Hepatocyte (in vitro differentiated cells): ENCODE data around the gene LRTM1.

Experiments used
- EZH2 ChIP-seq: fragments of 200-600 bp; sonication (generic); IDR thresholded peaks from 2 replicates; pipeline ENCODE4 v1.6.1; 2016; ENCODE audit warnings: antibody characterized with exemption, mild to moderate bottlenecking, borderline replicate concordance
- TF ChIP-seq, protein P1 (sequence below): fragments of 200-600 bp; sonication (generic); IDR thresholded peaks from 2 replicates; pipeline ENCODE4 v1.5.1; 2016; ENCODE audit warnings: antibody characterized with exemption, mild to moderate bottlenecking; ENCODE audit not compliant: poor library complexity

DNA sequence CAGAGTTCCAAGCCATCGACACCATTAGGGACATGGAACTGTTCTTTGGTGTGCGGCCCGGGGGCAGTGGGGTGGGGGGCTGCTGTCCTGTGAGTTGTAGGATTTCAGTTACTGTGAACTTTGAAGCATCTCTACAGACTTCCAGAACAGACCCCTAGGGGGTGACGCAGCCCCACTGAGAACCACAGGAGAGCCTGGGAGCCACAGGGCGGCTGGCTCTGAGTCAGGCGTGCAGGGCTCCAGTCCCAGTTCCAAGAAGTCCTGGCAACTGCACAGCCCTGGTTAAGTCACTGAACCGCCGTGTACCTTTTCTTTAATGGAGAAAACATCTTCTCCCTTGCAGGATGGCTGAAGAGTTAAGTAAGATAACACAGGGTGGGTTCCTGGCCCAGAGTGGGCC lies 23.5 kb upstream of the LRTM1 start:
- TF ChIP-seq, protein P1, sequence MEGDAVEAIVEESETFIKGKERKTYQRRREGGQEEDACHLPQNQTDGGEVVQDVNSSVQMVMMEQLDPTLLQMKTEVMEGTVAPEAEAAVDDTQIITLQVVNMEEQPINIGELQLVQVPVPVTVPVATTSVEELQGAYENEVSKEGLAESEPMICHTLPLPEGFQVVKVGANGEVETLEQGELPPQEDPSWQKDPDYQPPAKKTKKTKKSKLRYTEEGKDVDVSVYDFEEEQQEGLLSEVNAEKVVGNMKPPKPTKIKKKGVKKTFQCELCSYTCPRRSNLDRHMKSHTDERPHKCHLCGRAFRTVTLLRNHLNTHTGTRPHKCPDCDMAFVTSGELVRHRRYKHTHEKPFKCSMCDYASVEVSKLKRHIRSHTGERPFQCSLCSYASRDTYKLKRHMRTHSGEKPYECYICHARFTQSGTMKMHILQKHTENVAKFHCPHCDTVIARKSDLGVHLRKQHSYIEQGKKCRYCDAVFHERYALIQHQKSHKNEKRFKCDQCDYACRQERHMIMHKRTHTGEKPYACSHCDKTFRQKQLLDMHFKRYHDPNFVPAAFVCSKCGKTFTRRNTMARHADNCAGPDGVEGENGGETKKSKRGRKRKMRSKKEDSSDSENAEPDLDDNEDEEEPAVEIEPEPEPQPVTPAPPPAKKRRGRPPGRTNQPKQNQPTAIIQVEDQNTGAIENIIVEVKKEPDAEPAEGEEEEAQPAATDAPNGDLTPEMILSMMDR = peak; percentile 63
- TF ChIP-seq EZH2 = no peak
